HepG2 (cell line): ENCODE results near the gene UBE2H. TPM values are rescaled to one million over a fixed set of nuclear protein-coding genes. Genes with fewer than 3 reads are reported as not detected.

Source experiments
- BRF2 ChIP-seq: sonication (generic); formaldehyde crosslinking; IDR thresholded peaks from 2 replicates; pipeline ENCODE4 v1.8.1; 2022; ENCODE audit warnings: mild to moderate bottlenecking, missing genetic modification reagents
- CCDC6 ChIP-seq: sonication (generic); formaldehyde crosslinking; IDR thresholded peaks from 2 replicates; pipeline ENCODE4 v1.8.1; 2022; ENCODE audit warnings: mild to moderate bottlenecking, missing genetic modification reagents, moderate library complexity
- ELF3 ChIP-seq: IDR thresholded peaks from 2 replicates; pipeline ENCODE4 v1.6.1; 2016; ENCODE audit warnings: missing genetic modification reagents, missing compliant biosample characterization
- FOXK1 ChIP-seq: sonication (generic); formaldehyde crosslinking; IDR thresholded peaks from 2 replicates; pipeline ENCODE4 v1.4.0; 2020; ENCODE audit warnings: low read depth, missing genetic modification reagents, borderline replicate concordance
- GABPB1 ChIP-seq: IDR thresholded peaks from 2 replicates; pipeline ENCODE4 v1.6.1; 2016; ENCODE audit warnings: mild to moderate bottlenecking, missing genetic modification reagents, moderate library complexity, missing compliant biosample characterization
- HDAC2 ChIP-seq: sonication (generic); formaldehyde crosslinking; IDR thresholded peaks from 2 replicates; pipeline ENCODE4 v1.4.0; 2020; ENCODE audit warnings: missing genetic modification reagents
- KLF16 ChIP-seq, 2 experiments: sonication (generic) in 1 of 2; formaldehyde crosslinking in 1 of 2; IDR thresholded peaks; 2 replicates each; pipeline versions ENCODE4 v1.6.1 to v1.8.0; 2016 to 2023; ENCODE audit warnings: missing genetic modification reagents in 2 of 2, missing compliant biosample characterization in 1 of 2
- MAF1 ChIP-seq: sonication (generic); formaldehyde crosslinking; IDR thresholded peaks from 2 replicates; pipeline ENCODE4 v1.5.0; 2020; ENCODE audit warnings: missing genetic modification reagents, borderline replicate concordance
- MTF2 ChIP-seq: sonication (generic); formaldehyde crosslinking; IDR thresholded peaks from 2 replicates; pipeline ENCODE4 v1.5.0; 2020; ENCODE audit warnings: missing genetic modification reagents, borderline replicate concordance
- NFE2L1 ChIP-seq: sonication (generic); formaldehyde crosslinking; IDR thresholded peaks from 2 replicates; pipeline ENCODE4 v1.4.0; 2020; ENCODE audit warnings: missing genetic modification reagents, mild to moderate bottlenecking, borderline replicate concordance
- RAD51 ChIP-seq: fragments of 450-650 bp; IDR thresholded peaks from 2 replicates; pipeline ENCODE4 v1.6.1; 2016; ENCODE audit warnings: borderline replicate concordance
- RXRB ChIP-seq: IDR thresholded peaks from 2 replicates; pipeline ENCODE4 v1.6.1; 2016; ENCODE audit warnings: borderline replicate concordance, missing genetic modification reagents, missing compliant biosample characterization
- SAP130 ChIP-seq: IDR thresholded peaks from 2 replicates; pipeline ENCODE4 v1.6.1; 2016; ENCODE audit warnings: low read depth
- TGIF2 ChIP-seq: IDR thresholded peaks from 2 replicates; pipeline ENCODE4 v1.6.1; 2016; ENCODE audit warnings: control low read depth, missing compliant biosample characterization
- ZNF660 ChIP-seq: sonication (generic); formaldehyde crosslinking; IDR thresholded peaks from 2 replicates; pipeline ENCODE4 v1.5.1; 2020; ENCODE audit warnings: mild to moderate bottlenecking, low read depth, missing genetic modification reagents, borderline replicate concordance
- ZNF839 ChIP-seq: sonication (generic); formaldehyde crosslinking; IDR thresholded peaks from 2 replicates; pipeline ENCODE4 v1.4.0; 2020; ENCODE audit warnings: missing genetic modification reagents, mild to moderate bottlenecking, borderline replicate concordance
- polyA plus RNA-seq, 8 experiments: library from polyadenylated mRNA; depleted of rRNA in 3 of 8; stranded (reverse) in 7 of 8; unstranded in 1 of 8; fragments of >200 nt; fragmentation: Illumina TruSeq in 4 of 8; extraction: Trizol in 4 of 8; gene quantifications; 2 replicates each; pipeline versions ENCODE4 v1.2.1 to v1.2.3, GENCODE V29; 2011 to 2016; ENCODE audit warnings: low read depth in 4 of 8, missing spikeins in 1 of 8, mixed read lengths in 1 of 8; ENCODE audit not compliant: insufficient read depth in 1 of 8
- total RNA-seq, 5 experiments: library from RNA; depleted of rRNA; stranded (reverse); fragments of >200 nt; fragmentation: Illumina TruSeq; extraction: Trizol; gene quantifications; 2 replicates each; pipeline ENCODE4 v1.2.3, GENCODE V29; 2016; ENCODE audit warnings: low read depth in 1 of 5
- TF ChIP-seq, protein P1 (sequence below): sonication (generic); formaldehyde crosslinking; IDR thresholded peaks from 2 replicates; pipeline ENCODE4 v1.4.0; 2020; ENCODE audit warnings: missing genetic modification reagents, mild to moderate bottlenecking, borderline replicate concordance
- TF ChIP-seq, protein P2 (sequence below): sonication (generic); formaldehyde crosslinking; IDR thresholded peaks from 2 replicates; pipeline ENCODE4 v1.4.0; 2020; ENCODE audit warnings: mild to moderate bottlenecking, missing genetic modification reagents
- TF ChIP-seq, protein P3 (sequence below), 2 experiments: sonication (generic) in 1 of 2; formaldehyde crosslinking in 1 of 2; IDR thresholded peaks; 2 replicates each; pipeline versions ENCODE4 v1.4.0 to v1.6.1; 2018 to 2020; ENCODE audit warnings: missing genetic modification reagents in 2 of 2, borderline replicate concordance in 1 of 2, low read depth in 1 of 2, mild to moderate bottlenecking in 1 of 2, missing biosample characterization in 1 of 2

UBE2H gene
- total and polyA plus RNA-seq, 2 of the 13 experiments (the other 11 are each of a cell fraction or from before 2014, with no cell fraction given): 15.5 to 40.1 TPM

GRCh38 chr7:129824291-129825208, 128.2 kb downstream of the UBE2H start (continued):
- TF ChIP-seq HDAC2 (0 out of 2 replicates have a peak, but pooled peaks have one; percentile 12), MAF1 (CRISPR knock-in tag) (no peak), MTF2 (CRISPR knock-in tag) (0 out of 2 replicates have a peak, but pooled peaks have one; percentile 34), KLF16 (CRISPR knock-in tag; IDR thresholded peaks at IDR 0.05) (0 out of 4 replicates have a peak, but pooled peaks of 1 of the 2 experiments have one; percentile 27), SAP130 (peak; percentile 45), BRF2 (CRISPR knock-in tag) (no peak), RXRB (CRISPR knock-in tag) (no peak), GABPB1 (CRISPR knock-in tag) (peak; percentile 63), NFE2L1 (no peak), CCDC6 (no peak), ZNF839 (CRISPR knock-in tag) (0 out of 2 replicates have a peak, but pooled peaks have one; percentile 58), ELF3 (CRISPR knock-in tag) (no peak), FOXK1 (CRISPR knock-in tag) (no peak), ZNF660 (CRISPR knock-in tag) (no peak), RAD51 (no peak), TGIF2 (CRISPR knock-in tag) (no peak)
- TF ChIP-seq, protein P1, sequence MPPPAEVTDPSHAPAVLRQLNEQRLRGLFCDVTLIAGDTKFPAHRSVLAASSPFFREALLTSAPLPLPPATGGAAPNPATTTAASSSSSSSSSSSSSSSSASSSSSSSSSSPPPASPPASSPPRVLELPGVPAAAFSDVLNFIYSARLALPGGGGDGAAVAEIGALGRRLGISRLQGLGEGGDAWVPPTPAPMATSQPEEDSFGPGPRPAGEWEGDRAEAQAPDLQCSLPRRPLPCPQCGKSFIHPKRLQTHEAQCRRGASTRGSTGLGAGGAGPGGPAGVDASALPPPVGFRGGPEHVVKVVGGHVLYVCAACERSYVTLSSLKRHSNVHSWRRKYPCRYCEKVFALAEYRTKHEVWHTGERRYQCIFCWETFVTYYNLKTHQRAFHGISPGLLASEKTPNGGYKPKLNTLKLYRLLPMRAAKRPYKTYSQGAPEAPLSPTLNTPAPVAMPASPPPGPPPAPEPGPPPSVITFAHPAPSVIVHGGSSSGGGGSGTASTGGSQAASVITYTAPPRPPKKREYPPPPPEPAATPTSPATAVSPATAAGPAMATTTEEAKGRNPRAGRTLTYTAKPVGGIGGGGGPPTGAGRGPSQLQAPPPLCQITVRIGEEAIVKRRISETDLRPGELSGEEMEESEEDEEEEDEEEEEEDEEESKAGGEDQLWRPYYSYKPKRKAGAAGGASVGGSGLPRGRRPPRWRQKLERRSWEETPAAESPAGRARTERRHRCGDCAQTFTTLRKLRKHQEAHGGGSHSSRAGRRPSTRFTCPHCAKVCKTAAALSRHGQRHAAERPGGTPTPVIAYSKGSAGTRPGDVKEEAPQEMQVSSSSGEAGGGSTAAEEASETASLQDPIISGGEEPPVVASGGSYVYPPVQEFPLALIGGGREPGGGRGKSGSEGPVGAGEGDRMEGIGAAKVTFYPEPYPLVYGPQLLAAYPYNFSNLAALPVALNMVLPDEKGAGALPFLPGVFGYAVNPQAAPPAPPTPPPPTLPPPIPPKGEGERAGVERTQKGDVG (CRISPR knock-in tag): no peak
- TF ChIP-seq, protein P2, sequence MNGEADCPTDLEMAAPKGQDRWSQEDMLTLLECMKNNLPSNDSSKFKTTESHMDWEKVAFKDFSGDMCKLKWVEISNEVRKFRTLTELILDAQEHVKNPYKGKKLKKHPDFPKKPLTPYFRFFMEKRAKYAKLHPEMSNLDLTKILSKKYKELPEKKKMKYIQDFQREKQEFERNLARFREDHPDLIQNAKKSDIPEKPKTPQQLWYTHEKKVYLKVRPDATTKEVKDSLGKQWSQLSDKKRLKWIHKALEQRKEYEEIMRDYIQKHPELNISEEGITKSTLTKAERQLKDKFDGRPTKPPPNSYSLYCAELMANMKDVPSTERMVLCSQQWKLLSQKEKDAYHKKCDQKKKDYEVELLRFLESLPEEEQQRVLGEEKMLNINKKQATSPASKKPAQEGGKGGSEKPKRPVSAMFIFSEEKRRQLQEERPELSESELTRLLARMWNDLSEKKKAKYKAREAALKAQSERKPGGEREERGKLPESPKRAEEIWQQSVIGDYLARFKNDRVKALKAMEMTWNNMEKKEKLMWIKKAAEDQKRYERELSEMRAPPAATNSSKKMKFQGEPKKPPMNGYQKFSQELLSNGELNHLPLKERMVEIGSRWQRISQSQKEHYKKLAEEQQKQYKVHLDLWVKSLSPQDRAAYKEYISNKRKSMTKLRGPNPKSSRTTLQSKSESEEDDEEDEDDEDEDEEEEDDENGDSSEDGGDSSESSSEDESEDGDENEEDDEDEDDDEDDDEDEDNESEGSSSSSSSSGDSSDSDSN (CRISPR knock-in tag): peak; percentile 58
- TF ChIP-seq, protein P3, sequence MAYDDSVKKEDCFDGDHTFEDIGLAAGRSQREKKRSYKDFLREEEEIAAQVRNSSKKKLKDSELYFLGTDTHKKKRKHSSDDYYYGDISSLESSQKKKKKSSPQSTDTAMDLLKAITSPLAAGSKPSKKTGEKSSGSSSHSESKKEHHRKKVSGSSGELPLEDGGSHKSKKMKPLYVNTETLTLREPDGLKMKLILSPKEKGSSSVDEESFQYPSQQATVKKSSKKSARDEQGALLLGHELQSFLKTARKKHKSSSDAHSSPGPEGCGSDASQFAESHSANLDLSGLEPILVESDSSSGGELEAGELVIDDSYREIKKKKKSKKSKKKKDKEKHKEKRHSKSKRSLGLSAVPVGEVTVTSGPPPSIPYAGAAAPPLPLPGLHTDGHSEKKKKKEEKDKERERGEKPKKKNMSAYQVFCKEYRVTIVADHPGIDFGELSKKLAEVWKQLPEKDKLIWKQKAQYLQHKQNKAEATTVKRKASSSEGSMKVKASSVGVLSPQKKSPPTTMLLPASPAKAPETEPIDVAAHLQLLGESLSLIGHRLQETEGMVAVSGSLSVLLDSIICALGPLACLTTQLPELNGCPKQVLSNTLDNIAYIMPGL (CRISPR knock-in tag; IDR thresholded peaks at IDR 0.05; ENCODE audit: borderline replicate concordance in 1 of 2, low read depth in 1 of 2): 0 out of 4 replicates have a peak, but pooled peaks of 1 of the 2 experiments have one; percentile 13
